OCI-LY3 (cell line): Measurements from ENCODE around the gene PABPN1L.

Experiments
- H2AFZ ChIP-seq: fragments of 200-600, 300-600 bp; shearing (Covaris generic); 2 replicates; pipeline ENCODE4 v1.6.0; 2014; ENCODE audit warnings: antibody characterized with exemption, low read depth, low read length
- H3K27ac ChIP-seq: fragments of 200-600, 300-600 bp; sonication (generic); 2 replicates; pipeline ENCODE4 v1.5.1; 2014; ENCODE audit warnings: mild to moderate bottlenecking, low read length, moderate library complexity, mixed read lengths
- H3K27me3 ChIP-seq: fragments of 200-600, 300-600 bp; sonication (generic); 2 replicates; pipeline ENCODE4 v1.6.1; 2014; ENCODE audit warnings: low read depth, low read length, mixed read lengths
- H3K36me3 ChIP-seq: fragments of 200-600, 300-600 bp; sonication (generic); replicated peaks from 2 replicates; pipeline ENCODE3; 2014; ENCODE audit warnings: low read depth, low read length, mixed read lengths
- H3K4me1 ChIP-seq: fragments of 300-600, 200-600 bp; sonication (generic); 2 replicates; pipeline ENCODE4 v1.6.1; 2014; ENCODE audit warnings: low read length, mixed read lengths
- H3K4me2 ChIP-seq: fragments of 200-600, 300-600 bp; sonication (generic); 2 replicates; pipeline ENCODE4 v1.6.1; 2014; ENCODE audit warnings: low read length, mixed read lengths
- H3K4me3 ChIP-seq: fragments of 300-600, 200-600 bp; sonication (generic); 2 replicates; pipeline ENCODE4 v1.5.1; 2014; ENCODE audit warnings: antibody characterized with exemption, mild to moderate bottlenecking, low read length, moderate library complexity
- H3K79me2 ChIP-seq: fragments of 300-600, 200-600 bp; shearing (Covaris generic); 2 replicates; pipeline ENCODE4 v1.6.1; 2014; ENCODE audit warnings: mild to moderate bottlenecking, low read length, mixed read lengths
- H3K9ac ChIP-seq: fragments of 300-600, 200-600 bp; shearing (Covaris generic); 2 replicates; pipeline ENCODE4 v1.6.0; 2014; ENCODE audit warnings: mild to moderate bottlenecking, low read length, moderate library complexity
- H3K9me3 ChIP-seq: fragments of 200-600, 300-600 bp; shearing (Covaris generic); 2 replicates; pipeline ENCODE4 v1.6.1; 2014; ENCODE audit warnings: low read length, mixed read lengths; ENCODE audit not compliant: insufficient read depth
- H4K20me1 ChIP-seq: fragments of 200-600, 300-600 bp; sonication (generic); 2 replicates; pipeline ENCODE4 v1.6.1; 2016; ENCODE audit warnings: low read length, mixed read lengths; ENCODE audit not compliant: insufficient read depth
- EZH2phosphoT487 ChIP-seq: fragments of 200-600 bp; shearing (Covaris generic); IDR thresholded peaks from 2 replicates; pipeline ENCODE4 v1.6.1; 2018; ENCODE audit warnings: antibody characterized with exemption, mixed run types, low read depth
- TF ChIP-seq, protein P1 (sequence below): fragments of 200-600, 300-600 bp; sonication (generic); IDR thresholded peaks from 2 replicates; pipeline ENCODE4 v1.5.1; 2014; ENCODE audit warnings: antibody characterized with exemption, low read length, low read depth

PABPN1L gene

GRCh38 chr16:88910284-88911135 is 44.0 kb upstream of the PABPN1L start:
- H3K4me3 ChIP-seq, result no peak overlapping the region
- H3K36me3 ChIP-seq, result peaks cover 19% of the 10 kb centered on the region
- peaks cover 91% of the 10 kb centered on the region for H4K20me1 ChIP-seq
- H3K27ac ChIP-seq, result no peak overlapping the region
- no peak overlapping the region for H3K4me2 ChIP-seq
- peaks cover 52% of the 10 kb centered on the region for H3K79me2 ChIP-seq
- H2AFZ ChIP-seq, result no peak overlapping the region
- H3K9ac ChIP-seq, result no peak overlapping the region
- H3K4me1 ChIP-seq, result no peaks in the 10 kb centered on the region
- H3K27me3 ChIP-seq, result no peaks in the 10 kb centered on the region
- TF ChIP-seq EZH2phosphoT487, result no peak
- H3K9me3 ChIP-seq, result no peaks in the 10 kb centered on the region

GRCh38 chr16:88909431-88910210 is 43.2 kb upstream of the PABPN1L start:
- Histone ChIP-seq H3K9me3 (no peaks in the 10 kb centered on the region), H3K4me1 (no peaks in the 10 kb centered on the region), H3K4me2 (no peak overlapping the region), H3K79me2 (peaks cover 51% of the 10 kb centered on the region), H2AFZ (no peak overlapping the region), H3K27me3 (no peaks in the 10 kb centered on the region), H3K9ac (no peak overlapping the region), H3K36me3 (peaks cover 19% of the 10 kb centered on the region), H3K27ac (no peak overlapping the region), H3K4me3 (no peak overlapping the region), H4K20me1 (peaks cover 99% of the 10 kb centered on the region)
- TF ChIP-seq, protein P1, sequence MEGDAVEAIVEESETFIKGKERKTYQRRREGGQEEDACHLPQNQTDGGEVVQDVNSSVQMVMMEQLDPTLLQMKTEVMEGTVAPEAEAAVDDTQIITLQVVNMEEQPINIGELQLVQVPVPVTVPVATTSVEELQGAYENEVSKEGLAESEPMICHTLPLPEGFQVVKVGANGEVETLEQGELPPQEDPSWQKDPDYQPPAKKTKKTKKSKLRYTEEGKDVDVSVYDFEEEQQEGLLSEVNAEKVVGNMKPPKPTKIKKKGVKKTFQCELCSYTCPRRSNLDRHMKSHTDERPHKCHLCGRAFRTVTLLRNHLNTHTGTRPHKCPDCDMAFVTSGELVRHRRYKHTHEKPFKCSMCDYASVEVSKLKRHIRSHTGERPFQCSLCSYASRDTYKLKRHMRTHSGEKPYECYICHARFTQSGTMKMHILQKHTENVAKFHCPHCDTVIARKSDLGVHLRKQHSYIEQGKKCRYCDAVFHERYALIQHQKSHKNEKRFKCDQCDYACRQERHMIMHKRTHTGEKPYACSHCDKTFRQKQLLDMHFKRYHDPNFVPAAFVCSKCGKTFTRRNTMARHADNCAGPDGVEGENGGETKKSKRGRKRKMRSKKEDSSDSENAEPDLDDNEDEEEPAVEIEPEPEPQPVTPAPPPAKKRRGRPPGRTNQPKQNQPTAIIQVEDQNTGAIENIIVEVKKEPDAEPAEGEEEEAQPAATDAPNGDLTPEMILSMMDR, result no peak
- TF ChIP-seq EZH2phosphoT487, result no peak

GRCh38 chr16:88908307-88908706 is 41.8 kb upstream of the PABPN1L start:
- Histone ChIP-seq H3K4me2 (no peak overlapping the region), H3K27ac (no peak overlapping the region), H3K4me1 (no peaks in the 10 kb centered on the region), H3K36me3 (peaks cover 6% of the 10 kb centered on the region), H3K79me2 (peaks cover 38% of the 10 kb centered on the region), H2AFZ (no peak overlapping the region), H3K4me3 (no peak overlapping the region), H3K27me3 (no peaks in the 10 kb centered on the region), H3K9ac (no peak overlapping the region), H4K20me1 (peaks cover 96% of the 10 kb centered on the region), H3K9me3 (no peaks in the 10 kb centered on the region)
- TF ChIP-seq, protein P1, result no peak
- TF ChIP-seq EZH2phosphoT487, result no peak

GRCh38 chr16:88907768-88908167 is 41.3 kb upstream of the PABPN1L start:
- Histone ChIP-seq H2AFZ (no peak overlapping the region), H3K36me3 (peaks cover 3% of the 10 kb centered on the region), H3K9ac (no peak overlapping the region), H3K4me1 (no peaks in the 10 kb centered on the region), H3K27ac (no peak overlapping the region), H4K20me1 (peaks cover 96% of the 10 kb centered on the region), H3K27me3 (no peaks in the 10 kb centered on the region), H3K79me2 (peaks cover 32% of the 10 kb centered on the region; the same call in 1 of the 2 replicates), H3K9me3 (no peaks in the 10 kb centered on the region), H3K4me3 (no peak overlapping the region), H3K4me2 (no peak overlapping the region)
- no peak for TF ChIP-seq EZH2phosphoT487
- TF ChIP-seq, protein P1, result no peak
